RCC 7860 (cell line): ENCODE measurements around the gene CYP3A4.
"Not testable (repeated sequence)": the region's sequence is repeated elsewhere in the genome, so short reads cannot be mapped to it uniquely, and the experiment has no call there.

ENCODE experiments used
- DNase-seq: peaks from one replicate; pipeline ENCODE4 v3.0.0-alpha.2; 2015; ENCODE audit warnings: low spot score
- FAIRE-seq: peaks from 2 replicates; lab custom pipeline; 2012; peaks lifted over from hg19 to GRCh38; lab: Jason Lieb, UNC

CYP3A4 gene

GRCh38 chr7:99762680-99763327, 21.2 kb downstream of the CYP3A4 start:
- DNase-seq (peak; percentile 14), FAIRE-seq (no peak)

DNA sequence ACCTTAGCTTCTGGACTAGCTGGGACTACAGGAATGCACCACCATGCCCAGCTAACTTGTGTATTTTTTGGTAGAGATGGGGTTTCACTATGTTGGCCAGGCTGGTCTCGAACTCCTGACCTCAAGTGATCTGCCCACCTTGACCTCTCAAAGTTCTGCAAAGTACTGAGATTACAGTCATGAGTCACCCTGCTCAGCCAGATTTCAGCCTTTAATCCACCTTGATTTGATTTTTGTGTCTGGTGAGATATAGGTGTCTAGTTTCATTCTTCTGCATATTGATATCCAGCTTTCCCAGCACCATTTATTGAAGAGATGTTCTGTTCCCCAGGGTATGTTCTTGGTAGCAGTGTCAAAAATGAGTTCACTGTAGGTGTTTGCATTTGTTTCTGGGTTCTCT, 28.9 kb downstream of the CYP3A4 start:
- FAIRE-seq: no peak
- DNase-seq: no peak

DNA sequence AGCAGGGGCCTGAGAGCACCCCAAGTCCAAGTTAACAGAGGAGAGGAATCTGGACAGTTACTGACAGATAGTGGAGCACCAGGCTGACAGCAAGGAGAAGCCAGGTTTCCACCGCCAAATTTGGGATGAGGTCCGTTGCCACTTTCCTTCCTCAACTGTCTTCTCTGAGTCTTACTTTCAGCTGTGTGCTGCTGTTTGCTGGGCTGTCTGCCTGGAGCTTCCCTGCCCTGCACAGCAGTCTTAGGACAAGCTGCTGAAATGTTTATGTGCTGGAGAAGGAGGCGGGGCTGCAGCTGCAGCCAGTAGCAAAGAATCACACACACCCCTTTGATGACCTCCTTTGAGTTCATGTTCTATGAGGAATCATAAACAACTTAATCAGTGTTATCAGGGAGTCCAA, 31.6 kb downstream of the CYP3A4 start:
- DNase-seq: no peak

GRCh38 chr7:99751322-99752052, 32.5 kb downstream of the CYP3A4 start:
- peak; percentile 96 for FAIRE-seq
- DNase-seq: peak; percentile 44

More for the DNA sequence above, 31.6 kb downstream of the CYP3A4 start:
- no peak for FAIRE-seq

DNA sequence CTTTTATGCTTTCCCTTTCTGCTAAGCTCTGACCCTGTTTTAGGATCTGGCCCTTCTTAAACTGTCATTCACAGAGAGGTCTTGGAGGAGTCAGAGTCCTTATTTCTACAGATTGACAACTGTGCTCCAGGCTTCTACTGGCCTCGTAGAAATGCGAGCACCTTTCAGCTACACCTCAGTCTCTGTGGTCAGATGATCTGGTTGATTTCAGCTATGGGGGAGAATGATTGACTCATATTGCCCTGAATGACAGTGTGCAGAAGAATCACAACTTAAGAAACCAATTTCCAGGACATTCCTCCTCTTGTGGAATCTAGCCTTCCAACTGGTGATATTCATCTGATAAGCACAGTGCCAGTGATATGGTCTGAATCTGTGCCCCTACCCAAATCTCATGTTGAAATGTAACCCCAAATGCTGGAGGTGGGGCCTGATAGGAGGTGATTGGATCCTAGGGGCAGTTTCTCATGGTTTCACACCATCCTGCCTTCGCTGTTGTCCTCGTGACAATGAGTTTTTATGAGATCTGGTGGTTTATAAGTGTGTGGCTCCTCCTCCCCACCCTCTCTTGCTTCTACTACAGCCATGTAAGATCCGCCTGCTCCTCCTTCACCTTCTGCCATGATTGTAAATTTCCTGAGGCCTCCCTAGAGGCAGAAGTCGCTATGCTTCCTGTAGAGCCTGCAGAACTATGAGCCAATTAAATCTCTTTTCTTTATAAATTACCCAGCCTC, 35.0 kb downstream of the CYP3A4 start:
- FAIRE-seq (peak; percentile 4), DNase-seq (no peak)

DNA sequence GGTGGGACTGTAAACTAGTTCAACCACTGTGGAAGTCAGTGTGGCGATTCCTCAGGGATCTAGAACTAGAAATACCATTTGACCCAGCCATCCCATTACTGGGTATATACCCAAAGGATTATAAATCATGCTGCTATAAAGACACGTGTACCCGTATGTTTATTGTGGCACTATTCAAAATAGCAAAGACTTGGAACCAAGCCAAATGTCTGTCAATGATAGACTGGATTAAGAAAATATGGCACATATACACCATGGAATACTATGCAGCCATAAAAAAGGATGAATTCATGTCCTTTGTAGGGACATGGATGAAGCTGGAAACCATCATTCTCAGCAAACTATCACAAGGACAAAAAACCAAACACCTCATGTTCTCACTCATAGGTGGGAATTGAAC, 37.1 kb downstream of the CYP3A4 start:
- DNase-seq, FAIRE-seq: not testable (repeated sequence)

GRCh38 chr7:99745395-99745794, 38.6 kb downstream of the CYP3A4 start:
- FAIRE-seq, DNase-seq: not testable (repeated sequence)

DNA sequence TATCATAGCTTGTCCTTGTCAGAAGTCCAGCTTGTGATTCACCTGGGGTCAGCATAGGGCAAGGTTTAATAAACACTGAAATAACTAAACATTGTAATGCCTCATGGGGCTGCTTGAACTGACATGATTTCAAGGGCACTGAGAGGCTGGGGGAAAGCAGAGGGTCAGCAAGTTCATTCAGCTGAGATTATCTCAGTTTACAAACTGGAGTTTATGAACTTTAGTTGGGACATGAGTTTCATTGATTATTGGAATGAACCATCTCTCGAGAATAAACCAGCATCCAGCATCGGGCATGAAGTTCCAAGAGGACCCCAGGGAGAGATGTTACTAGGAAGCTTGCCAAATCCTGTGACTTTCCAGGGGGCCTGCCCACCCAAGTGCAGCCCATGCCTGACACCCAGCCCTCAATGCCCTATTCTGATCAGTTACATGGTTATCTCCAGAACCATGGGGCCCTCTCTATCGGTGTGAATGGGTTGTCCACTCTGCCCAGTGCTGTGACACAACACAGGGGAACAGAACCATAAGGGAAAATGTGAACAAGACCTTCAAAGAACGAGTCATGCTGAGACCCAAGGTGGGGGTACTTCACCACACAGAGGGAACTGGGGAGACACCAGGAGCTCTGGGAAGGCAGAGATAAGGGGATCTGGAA, 41.1 kb downstream of the CYP3A4 start:
- no peak for FAIRE-seq

DNA sequence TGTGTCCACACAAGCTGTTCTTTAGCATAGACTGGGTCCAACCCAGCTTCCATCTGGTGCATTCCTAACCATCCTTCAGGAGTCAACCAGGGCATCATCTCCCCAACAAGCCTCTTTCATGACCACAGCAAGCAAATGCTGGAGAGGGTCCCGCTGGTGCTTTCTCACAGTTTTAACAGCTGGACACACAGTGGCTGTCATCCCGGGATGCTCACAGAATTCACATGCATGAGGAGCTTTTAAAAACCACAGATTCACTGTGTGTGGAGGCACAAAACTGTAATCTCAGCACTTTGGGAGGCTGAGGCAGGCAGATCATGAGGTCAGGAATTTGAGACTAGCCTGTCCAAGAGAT, 42.6 kb downstream of the CYP3A4 start:
- no peak for FAIRE-seq
- no peak for DNase-seq

More for the DNA sequence above, 41.1 kb downstream of the CYP3A4 start:
- no peak for DNase-seq

GRCh38 chr7:99740573-99741440, 43.2 kb downstream of the CYP3A4 start:
- no peak for DNase-seq
- FAIRE-seq: no peak

DNA sequence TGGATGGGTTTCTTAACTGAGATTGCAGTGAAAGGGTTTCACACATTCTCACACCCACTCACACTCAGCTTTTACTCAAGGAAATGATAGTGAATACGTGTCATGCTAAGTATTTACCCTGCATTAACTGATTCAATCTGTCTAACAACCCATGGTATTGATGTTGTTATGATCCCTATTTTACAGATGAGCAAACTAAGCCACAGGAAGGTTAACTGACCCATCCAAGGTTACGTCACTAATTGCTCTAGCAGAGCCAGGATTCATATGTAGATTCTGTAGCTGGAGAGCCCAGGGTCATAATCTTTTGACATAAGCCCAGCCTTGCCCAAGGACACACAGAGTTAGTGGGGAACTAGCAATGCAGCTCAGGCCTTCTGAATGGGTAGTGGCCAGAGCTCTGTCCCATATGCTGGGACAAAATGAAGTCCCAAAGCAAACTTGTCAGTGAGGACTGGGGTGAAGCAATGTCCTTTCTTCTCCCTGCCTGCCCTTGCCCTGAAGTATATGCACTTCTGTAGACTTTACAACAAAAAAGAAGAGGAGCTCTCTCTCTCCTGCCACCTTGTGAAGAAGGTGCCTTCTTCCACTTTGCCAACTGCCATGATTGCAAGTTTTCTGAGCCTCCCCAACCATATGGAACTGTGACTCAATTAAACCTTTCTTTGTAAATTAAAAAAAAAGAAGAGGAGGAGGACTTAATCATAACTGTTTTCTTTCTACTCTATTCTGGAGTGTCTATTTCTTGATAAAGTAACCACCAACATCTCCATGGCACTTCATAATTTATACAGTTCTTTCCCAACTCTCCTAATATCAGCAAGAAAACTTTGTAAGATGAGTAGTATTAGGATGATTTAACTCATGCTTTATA, 44.0 kb downstream of the CYP3A4 start:
- FAIRE-seq: no peak
- no peak for DNase-seq

DNA sequence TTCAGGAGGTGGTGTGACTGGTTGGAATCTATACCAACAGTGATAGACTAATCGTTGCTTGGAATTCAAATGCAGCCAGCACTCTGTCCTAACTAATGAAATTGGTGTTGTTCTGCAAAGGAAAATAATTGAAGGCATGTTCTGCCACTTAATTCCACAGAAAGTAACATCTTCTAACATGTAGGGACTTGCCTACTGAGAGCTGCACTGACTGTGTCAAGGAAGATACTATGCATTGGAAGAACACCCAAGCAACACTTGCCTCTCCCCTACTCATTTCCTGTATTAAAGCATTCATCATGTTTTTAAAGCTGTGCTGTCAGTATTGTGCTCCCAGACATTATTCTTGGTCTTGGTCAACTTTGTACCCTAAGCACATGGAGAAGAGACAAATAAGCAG, 46.3 kb downstream of the CYP3A4 start:
- FAIRE-seq: no peak
- no peak for DNase-seq

DNA sequence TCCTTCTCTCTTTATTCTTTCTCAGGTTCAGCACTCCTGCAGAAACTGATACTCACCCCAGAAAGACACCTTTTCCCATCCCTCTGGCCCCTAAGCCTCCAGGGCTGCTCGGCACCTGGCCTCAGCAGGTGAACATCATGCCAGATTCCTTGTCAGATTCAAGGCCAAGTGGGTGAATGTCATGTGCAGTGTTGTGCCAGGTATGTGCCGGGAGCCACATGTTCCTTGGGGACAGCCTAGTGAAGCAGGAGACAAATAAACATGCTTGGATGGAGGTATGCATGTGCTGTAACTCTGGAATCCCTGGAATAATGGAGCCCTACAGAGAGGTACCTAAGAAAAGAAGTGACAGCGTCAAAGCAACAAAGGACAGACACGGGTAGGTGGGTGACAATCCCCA, 47.3 kb downstream of the CYP3A4 start:
- not testable (repeated sequence) for DNase-seq, FAIRE-seq

DNA sequence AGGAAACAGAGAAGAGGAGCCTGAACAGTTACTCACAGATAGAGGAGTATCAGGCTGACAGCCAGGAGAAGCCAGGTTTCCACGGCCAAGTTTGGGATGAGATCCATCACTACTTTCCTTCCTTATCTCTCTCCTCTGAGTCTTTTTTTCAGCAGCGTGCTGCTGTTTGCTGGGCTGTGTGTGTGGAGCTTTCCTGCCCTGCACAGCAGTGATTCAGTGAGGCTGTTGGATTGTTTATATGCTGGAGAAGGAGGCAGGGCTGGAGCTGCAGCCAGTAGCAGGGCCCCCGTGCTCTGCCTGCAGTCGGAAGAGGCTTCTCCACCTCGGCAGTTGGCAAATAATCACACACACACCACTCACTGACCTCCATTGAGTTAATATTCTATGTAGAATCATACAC, 49.0 kb downstream of the CYP3A4 start, which contains the start of gene CYP3A7:
Gene CYP3A7, minus strand, starts transcription at position 210 of the 400 bp plus-strand sequence. Its CDS starts 103 bp downstream, at position 107.
- FAIRE-seq (no peak), DNase-seq (no peak)

- FAIRE-seq: no peak
- DNase-seq: no peak
These were observed 50.5 kb downstream of the CYP3A4 start for GRCh38 chr7:99733448-99733847.

DNA sequence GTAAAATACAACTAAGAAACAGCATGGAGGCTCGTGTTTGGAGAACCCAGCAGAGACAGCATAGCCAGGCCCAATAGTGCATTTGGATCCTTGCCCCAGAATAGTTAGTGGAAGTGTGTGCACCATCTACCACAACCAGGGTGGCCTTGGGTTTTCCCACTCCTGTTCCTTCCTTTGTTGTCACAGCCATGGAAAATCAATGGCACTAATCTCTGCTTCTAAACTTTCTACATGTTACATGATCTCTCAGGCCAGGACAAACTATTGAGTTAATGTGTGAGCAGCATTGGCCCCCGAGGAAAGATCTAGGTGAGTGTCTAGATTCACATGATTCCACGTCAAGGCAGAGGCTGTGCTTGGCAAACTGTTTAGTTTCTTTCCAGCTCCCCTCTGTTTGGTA, 51.0 kb downstream of the CYP3A4 start:
- FAIRE-seq: no peak

DNA sequence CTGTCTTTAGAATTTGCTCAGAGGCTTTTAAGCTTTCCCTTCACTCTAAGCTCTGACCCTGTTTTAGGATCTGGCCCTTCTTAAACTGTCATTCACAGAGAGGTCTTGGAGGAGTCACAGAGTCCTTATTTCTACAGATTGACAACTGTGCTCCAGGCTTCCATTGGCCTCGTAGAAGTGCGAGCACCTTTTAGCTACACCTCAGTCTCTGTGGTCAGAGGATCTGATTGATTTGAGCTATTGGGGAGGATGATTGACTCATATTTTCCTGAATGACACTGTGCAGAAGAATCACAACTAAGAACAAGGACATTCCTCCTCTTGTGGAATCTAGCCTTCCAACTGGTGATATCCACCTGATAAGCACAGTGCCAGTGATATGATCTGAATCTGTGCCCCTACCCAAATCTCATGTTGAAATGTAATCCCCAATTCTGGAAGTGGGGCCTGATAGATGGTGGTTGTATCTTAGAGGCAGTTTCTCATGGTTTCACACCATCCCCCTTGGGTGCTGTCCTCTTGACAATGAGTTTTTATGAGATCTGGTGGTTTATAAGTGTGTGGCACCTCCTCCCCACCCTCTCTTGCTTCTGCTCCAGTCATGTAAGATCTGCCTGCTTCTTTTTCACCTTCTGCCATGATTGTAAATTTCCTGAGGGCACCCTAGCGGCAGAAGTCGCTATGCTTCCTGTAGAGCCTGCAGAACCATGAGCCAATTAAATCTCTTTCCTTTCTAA, 52.2 kb downstream of the CYP3A4 start:
- DNase-seq (no peak), FAIRE-seq (no peak)

More for the DNA sequence above, 51.0 kb downstream of the CYP3A4 start:
- DNase-seq: no peak

DNA sequence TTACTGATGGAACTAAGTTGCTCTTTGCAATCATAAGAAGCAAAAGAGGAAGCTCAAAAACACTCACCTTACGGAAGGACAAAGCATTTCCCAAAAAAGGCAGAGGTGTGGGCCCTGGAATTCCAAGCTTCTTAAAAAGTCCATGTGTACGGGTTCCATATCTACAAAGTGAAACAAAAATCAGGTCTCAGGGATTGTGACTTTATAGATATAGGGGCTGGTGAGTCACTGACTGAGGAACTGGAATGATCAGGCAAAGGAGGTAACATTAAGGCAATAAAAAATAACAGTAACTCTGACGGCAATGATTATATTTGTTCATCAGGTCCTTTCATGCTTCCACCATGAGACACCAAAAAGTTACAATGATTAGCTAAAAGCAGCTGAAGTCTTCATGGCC, 53.0 kb downstream of the CYP3A4 start:
- DNase-seq (no peak), FAIRE-seq (no peak)
